ENCODE results near the gene RPL28. TPM values are rescaled to one million over a fixed set of nuclear protein-coding genes. Genes with fewer than 3 reads are reported as not detected.
A peak's percentile ranks its signal among the peaks of the same experiment; 100 is the strongest.

Gene RPL28
- total RNA-seq (2014; rRNA removed; shearing (Covaris generic)), result 453 and 647 TPM in 2 replicates

- peak; percentile 99 for DNase-seq (ENCODE audit: low spot score)
Measured at GRCh38 chr19:55385724-55386492, at the start of gene RPL28. Gene RPL28, plus strand, starts transcription at chr19:55385932. Its CDS starts 426 bp downstream, at chr19:55386358.

- no peak for DNase-seq (ENCODE audit: low spot score)
Measured at GRCh38 chr19:55336101-55336500, 49.6 kb upstream of the RPL28 start.

- peak; percentile 100 for DNase-seq (ENCODE audit: low spot score)
Measured at GRCh38 chr19:55339105-55339888, 46.4 kb upstream of the RPL28 start, which contains the start of gene KMT5C. Gene KMT5C, plus strand, starts transcription at chr19:55339876. Its CDS starts 2,061 bp downstream, at chr19:55341937.

- no peak for DNase-seq (ENCODE audit: low spot score)
Measured at GRCh38 chr19:55339889-55340783, 45.6 kb upstream of the RPL28 start.

- DNase-seq (ENCODE audit: low spot score), result no peak
Measured at GRCh38 chr19:55340784-55341147, 45.0 kb upstream of the RPL28 start.

- DNase-seq (ENCODE audit: low spot score), result peak; percentile 83
Measured at GRCh38 chr19:55341171-55341588, 44.6 kb upstream of the RPL28 start.

- no peak for DNase-seq (ENCODE audit: low spot score)
Measured at GRCh38 chr19:55341595-55342531, 43.9 kb upstream of the RPL28 start.

- DNase-seq (ENCODE audit: low spot score), result peak; percentile 56
Measured at GRCh38 chr19:55344444-55344843, 41.3 kb upstream of the RPL28 start.

GRCh38 chr19:55345101-55345817 lies 40.5 kb upstream of the RPL28 start:
- no peak for DNase-seq (ENCODE audit: low spot score)

- peak; percentile 93 for DNase-seq (ENCODE audit: low spot score)
Measured at GRCh38 chr19:55345818-55346724, 39.7 kb upstream of the RPL28 start.

GRCh38 chr19:55346725-55347441 lies 38.8 kb upstream of the RPL28 start:
- no peak for DNase-seq (ENCODE audit: low spot score)

GRCh38 chr19:55347442-55348009 lies 38.2 kb upstream of the RPL28 start:
- DNase-seq (ENCODE audit: low spot score), result no peak

GRCh38 chr19:55348317-55349034 lies 37.3 kb upstream of the RPL28 start:
- no peak for DNase-seq (ENCODE audit: low spot score)

- no peak for DNase-seq (ENCODE audit: low spot score)
Measured at GRCh38 chr19:55350620-55351315, 35.0 kb upstream of the RPL28 start.

GRCh38 chr19:55352040-55352439 lies 33.7 kb upstream of the RPL28 start:
- peak; percentile 96 for DNase-seq (ENCODE audit: low spot score)

GRCh38 chr19:55352549-55353145 lies 33.1 kb upstream of the RPL28 start:
- DNase-seq (ENCODE audit: low spot score), result no peak

Data from A172 (cell line).